HG02759 (cell line): ENCODE data around the gene ASPG.

Experiments
- ATAC-seq: cut with Tn5 transposase; IDR thresholded peaks from one replicate; pipeline ENCODE4 v1.9.1; 2021; ENCODE audit warnings: mild to moderate bottlenecking, moderate library complexity; ENCODE audit not compliant: unreplicated experiment

ASPG gene

GRCh38 chr14:104134061-104134965 is 48.8 kb downstream of the ASPG start:
- no peak for ATAC-seq

- no peak for ATAC-seq
These were observed 49.8 kb downstream of the ASPG start for GRCh38 chr14:104135121-104135903.

GRCh38 chr14:104135904-104136471 is 50.5 kb downstream of the ASPG start:
- ATAC-seq: no peak

- ATAC-seq: no peak
These were observed 51.2 kb downstream of the ASPG start for GRCh38 chr14:104136472-104137296.

GRCh38 chr14:104137297-104138097 is 52.0 kb downstream of the ASPG start:
- ATAC-seq: no peak

- no peak for ATAC-seq
These were observed 52.7 kb downstream of the ASPG start, which contains the start of gene KIF26A for GRCh38 chr14:104138098-104138717. KIF26A (plus strand) TSS chr14:104138587; CDS start chr14:104138723, 136 bp downstream.

GRCh38 chr14:104138718-104139459 is 53.4 kb downstream of the ASPG start:
- ATAC-seq: no peak

- ATAC-seq: no peak
These were observed 54.1 kb downstream of the ASPG start for GRCh38 chr14:104139460-104140212.

- ATAC-seq: no peak
These were observed 54.6 kb downstream of the ASPG start for GRCh38 chr14:104140213-104140462.

GRCh38 chr14:104140463-104141331 is 55.2 kb downstream of the ASPG start:
- no peak for ATAC-seq

GRCh38 chr14:104141621-104142091 is 56.2 kb downstream of the ASPG start:
- ATAC-seq: no peak

GRCh38 chr14:104142136-104142945 is 56.8 kb downstream of the ASPG start:
- ATAC-seq: no peak

GRCh38 chr14:104142946-104143470 is 57.5 kb downstream of the ASPG start:
- ATAC-seq: no peak

- ATAC-seq: no peak
These were observed 58.3 kb downstream of the ASPG start for GRCh38 chr14:104143521-104144452.

GRCh38 chr14:104144453-104144790 is 58.9 kb downstream of the ASPG start:
- ATAC-seq: no peak
